Measurements from ENCODE around the gene MINDY1.
A peak's percentile ranks its signal among the peaks of the same experiment; 100 is the strongest.

The MINDY1 gene

DNA sequence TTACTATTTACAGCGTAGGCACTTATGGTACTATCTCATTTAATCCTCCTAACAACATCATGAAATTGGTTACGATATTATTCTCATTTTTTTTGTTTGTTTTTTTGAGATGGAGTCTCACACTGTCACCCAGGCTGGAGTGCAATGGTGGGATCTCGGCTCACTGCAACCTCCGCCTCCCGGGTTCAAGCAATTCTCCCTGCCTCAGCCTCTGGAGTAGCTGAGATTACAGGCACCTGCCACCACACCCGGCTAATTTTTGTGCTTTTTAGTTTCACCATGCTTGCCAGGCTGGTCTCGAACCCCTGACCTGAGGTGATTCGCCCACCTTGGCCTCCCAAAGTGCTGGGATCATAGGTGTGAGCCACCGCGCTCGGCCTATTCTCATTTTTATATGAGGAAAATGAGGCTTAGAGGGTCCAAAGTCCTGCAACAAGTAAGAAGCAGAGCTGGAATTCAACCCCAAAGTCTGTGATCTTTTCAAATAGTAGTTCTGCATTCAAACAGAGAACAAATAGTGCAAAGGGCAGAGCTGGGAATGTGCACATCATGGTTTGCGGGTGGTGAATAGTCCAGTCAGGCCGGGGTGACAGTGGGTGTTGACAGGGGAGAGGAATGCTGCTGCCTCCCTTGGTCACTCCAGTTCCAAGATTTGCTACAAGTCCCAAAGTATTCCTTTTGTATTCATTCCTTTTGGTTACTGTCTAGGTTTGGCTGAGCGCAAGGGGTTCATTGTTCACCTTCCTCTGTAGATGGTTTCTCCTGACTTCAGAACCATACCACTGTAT, 6.2 kb upstream of the MINDY1 start:
- DNase-seq, result no peak
- Histone ChIP-seq H3K9me3 (ENCODE audit: control insufficient read depth, low read length) (no peaks in the 10 kb centered on the region), H3K4me1 (ENCODE audit: control insufficient read depth, insufficient read depth, low read length, poor library complexity, severe bottlenecking) (peaks cover 11% of the 10 kb centered on the region), H3K27ac (ENCODE audit: insufficient read depth, low read length, poor library complexity, severe bottlenecking) (no peak overlapping the region), H3K27me3 (replicated peaks; ENCODE audit: control insufficient read depth, insufficient read depth, low read length, poor library complexity, severe bottlenecking) (no peaks in the 10 kb centered on the region), H3K36me3 (ENCODE audit: control insufficient read depth, insufficient read depth, low read length) (no peaks in the 10 kb centered on the region), H3K4me3 (ENCODE audit: insufficient read depth, low read depth, low read length, poor library complexity, severe bottlenecking) (no peak overlapping the region)

- no peak for DNase-seq
- no peaks in the 10 kb centered on the region for H3K36me3 ChIP-seq (ENCODE audit: control insufficient read depth, insufficient read depth, low read length)
- no peak overlapping the region for H3K27ac ChIP-seq (ENCODE audit: insufficient read depth, low read length, poor library complexity, severe bottlenecking)
- H3K27me3 ChIP-seq (replicated peaks; ENCODE audit: control insufficient read depth, insufficient read depth, low read length, poor library complexity, severe bottlenecking), result no peaks in the 10 kb centered on the region
- H3K4me3 ChIP-seq (ENCODE audit: insufficient read depth, low read depth, low read length, poor library complexity, severe bottlenecking), result no peak overlapping the region
- peaks cover 25% of the 10 kb centered on the region for H3K4me1 ChIP-seq (ENCODE audit: control insufficient read depth, insufficient read depth, low read length, poor library complexity, severe bottlenecking)
- no peaks in the 10 kb centered on the region for H3K9me3 ChIP-seq (ENCODE audit: control insufficient read depth, low read length)
Observed at GRCh38 chr1:151011154-151011850, 4.6 kb upstream of the MINDY1 start.

DNA sequence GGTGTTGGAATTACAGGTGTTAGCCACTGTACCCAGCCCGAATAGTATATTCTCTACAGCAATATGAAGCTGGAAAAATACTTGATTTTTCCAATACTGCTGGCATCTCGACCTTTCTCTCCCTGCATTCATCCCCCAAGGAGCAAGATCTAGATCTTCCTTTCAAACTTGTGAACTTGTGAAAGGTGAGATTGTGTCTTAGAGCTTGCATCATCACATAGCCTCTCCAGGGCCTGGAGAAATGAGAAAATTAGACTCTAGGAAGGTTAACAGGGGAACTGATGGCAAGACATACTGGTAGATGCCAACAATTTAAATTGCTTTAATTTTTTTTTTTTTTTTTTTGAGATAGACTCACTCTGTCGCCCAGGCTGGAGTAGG, 3.6 kb upstream of the MINDY1 start:
- no peak for DNase-seq
- Histone ChIP-seq H3K4me3 (ENCODE audit: insufficient read depth, low read depth, low read length, poor library complexity, severe bottlenecking) (no peak overlapping the region), H3K9me3 (ENCODE audit: control insufficient read depth, low read length) (no peaks in the 10 kb centered on the region), H3K36me3 (ENCODE audit: control insufficient read depth, insufficient read depth, low read length) (no peaks in the 10 kb centered on the region), H3K27me3 (replicated peaks; ENCODE audit: control insufficient read depth, insufficient read depth, low read length, poor library complexity, severe bottlenecking) (no peaks in the 10 kb centered on the region), H3K27ac (ENCODE audit: insufficient read depth, low read length, poor library complexity, severe bottlenecking) (no peak overlapping the region), H3K4me1 (ENCODE audit: control insufficient read depth, insufficient read depth, low read length, poor library complexity, severe bottlenecking) (peaks cover 25% of the 10 kb centered on the region)

- DNase-seq, result no peak
- Histone ChIP-seq H3K27me3 (replicated peaks; ENCODE audit: control insufficient read depth, insufficient read depth, low read length, poor library complexity, severe bottlenecking) (no peaks in the 10 kb centered on the region), H3K27ac (ENCODE audit: insufficient read depth, low read length, poor library complexity, severe bottlenecking) (no peak overlapping the region), H3K4me1 (ENCODE audit: control insufficient read depth, insufficient read depth, low read length, poor library complexity, severe bottlenecking) (peaks cover 25% of the 10 kb centered on the region), H3K9me3 (ENCODE audit: control insufficient read depth, low read length) (no peaks in the 10 kb centered on the region), H3K36me3 (ENCODE audit: control insufficient read depth, insufficient read depth, low read length) (no peaks in the 10 kb centered on the region), H3K4me3 (ENCODE audit: insufficient read depth, low read depth, low read length, poor library complexity, severe bottlenecking) (no peak overlapping the region)
Observed at GRCh38 chr1:151009674-151010345, 3.1 kb upstream of the MINDY1 start.

DNA sequence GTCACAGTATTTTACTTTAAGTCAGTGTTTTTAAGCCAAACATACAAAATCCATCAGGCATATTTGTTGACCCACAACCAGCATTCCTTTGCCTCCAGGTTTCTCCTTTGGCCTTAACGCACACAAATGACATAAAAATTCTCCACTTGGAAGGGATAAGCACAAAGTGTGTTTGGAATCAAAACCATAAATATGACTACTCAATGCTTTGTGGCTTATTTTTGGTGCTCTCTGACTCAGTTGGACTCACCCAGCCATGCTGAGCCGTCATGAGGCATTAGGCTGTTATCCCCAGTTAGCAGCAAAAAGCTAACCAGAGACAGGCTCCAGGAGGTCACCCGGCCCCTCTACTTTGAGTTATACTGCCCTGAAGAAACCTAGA, 2.5 kb upstream of the MINDY1 start:
- H3K9me3 ChIP-seq (ENCODE audit: control insufficient read depth, low read length), result no peaks in the 10 kb centered on the region
- H3K27me3 ChIP-seq (replicated peaks; ENCODE audit: control insufficient read depth, insufficient read depth, low read length, poor library complexity, severe bottlenecking), result no peaks in the 10 kb centered on the region
- H3K36me3 ChIP-seq (ENCODE audit: control insufficient read depth, insufficient read depth, low read length), result no peaks in the 10 kb centered on the region
- no peak for DNase-seq
- H3K4me1 ChIP-seq (ENCODE audit: control insufficient read depth, insufficient read depth, low read length, poor library complexity, severe bottlenecking), result peaks cover 27% of the 10 kb centered on the region
- peak overlapping the region; percentile 80 for H3K4me3 ChIP-seq (ENCODE audit: insufficient read depth, low read depth, low read length, poor library complexity, severe bottlenecking)
- H3K27ac ChIP-seq (ENCODE audit: insufficient read depth, low read length, poor library complexity, severe bottlenecking), result peak overlapping the region; percentile 94

GRCh38 chr1:151008244-151009205, 1.8 kb upstream of the MINDY1 start, which contains the start of gene PRUNE1:
PRUNE1 (plus strand) TSS chr1:151008449; CDS start chr1:151008633, 184 bp downstream.
- Histone ChIP-seq H3K9me3 (ENCODE audit: control insufficient read depth, low read length) (no peaks in the 10 kb centered on the region), H3K4me3 (ENCODE audit: insufficient read depth, low read depth, low read length, poor library complexity, severe bottlenecking) (peak within 1 kb of the TSS; percentile 80), H3K27ac (ENCODE audit: insufficient read depth, low read length, poor library complexity, severe bottlenecking) (peak within 1 kb of the TSS; percentile 94), H3K27me3 (replicated peaks; ENCODE audit: control insufficient read depth, insufficient read depth, low read length, poor library complexity, severe bottlenecking) (no peaks in the 10 kb centered on the region), H3K4me1 (ENCODE audit: control insufficient read depth, insufficient read depth, low read length, poor library complexity, severe bottlenecking) (peaks cover 34% of the 10 kb centered on the region), H3K36me3 (ENCODE audit: control insufficient read depth, insufficient read depth, low read length) (no peaks in the 10 kb centered on the region)
- DNase-seq, result peak; percentile 94 to 96 (median 95)

- H3K27ac ChIP-seq (ENCODE audit: insufficient read depth, low read length, poor library complexity, severe bottlenecking), result peak overlapping the region; percentile 94
- H3K36me3 ChIP-seq (ENCODE audit: control insufficient read depth, insufficient read depth, low read length), result no peaks in the 10 kb centered on the region
- no peaks in the 10 kb centered on the region for H3K27me3 ChIP-seq (replicated peaks; ENCODE audit: control insufficient read depth, insufficient read depth, low read length, poor library complexity, severe bottlenecking)
- DNase-seq, result no peak
- H3K4me3 ChIP-seq (ENCODE audit: insufficient read depth, low read depth, low read length, poor library complexity, severe bottlenecking), result peak overlapping the region; percentile 67
- peaks cover 41% of the 10 kb centered on the region for H3K4me1 ChIP-seq (ENCODE audit: control insufficient read depth, insufficient read depth, low read length, poor library complexity, severe bottlenecking)
- no peaks in the 10 kb centered on the region for H3K9me3 ChIP-seq (ENCODE audit: control insufficient read depth, low read length)
Observed at GRCh38 chr1:151007853-151008243, 1.1 kb upstream of the MINDY1 start.

DNA sequence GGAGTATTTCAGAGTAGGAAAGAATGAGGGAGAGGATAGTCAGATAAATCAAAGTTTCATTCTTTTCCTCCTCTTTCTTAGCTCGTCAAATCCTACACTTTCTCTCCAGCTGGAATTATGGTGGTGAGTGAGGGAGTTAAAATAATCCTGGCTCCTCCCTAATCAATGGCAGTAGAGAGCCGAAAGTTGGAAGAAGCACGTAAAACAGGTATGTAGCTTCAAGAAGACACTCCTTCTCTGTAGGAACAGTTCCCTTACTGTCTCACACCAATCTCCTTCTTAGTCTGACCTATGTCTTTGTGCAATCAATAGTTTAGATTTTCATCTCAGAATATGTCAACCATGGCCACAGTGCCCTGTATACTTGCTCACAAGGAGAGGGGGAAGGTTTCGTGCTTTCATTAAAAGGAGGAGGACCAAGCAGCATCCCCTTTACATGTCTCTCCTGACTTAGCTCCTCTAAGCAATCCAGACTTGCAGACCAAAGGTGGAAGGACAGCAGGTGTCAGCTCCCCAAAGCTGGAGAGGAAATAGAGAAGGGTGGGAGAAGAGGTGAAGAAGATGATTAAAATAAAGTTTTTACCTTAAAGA, 878 bp downstream of the MINDY1 start:
- Histone ChIP-seq H3K4me3 (ENCODE audit: insufficient read depth, low read depth, low read length, poor library complexity, severe bottlenecking) (peak overlapping the region; percentile 67), H3K4me1 (ENCODE audit: control insufficient read depth, insufficient read depth, low read length, poor library complexity, severe bottlenecking) (peaks cover 47% of the 10 kb centered on the region), H3K27ac (ENCODE audit: insufficient read depth, low read length, poor library complexity, severe bottlenecking) (peak overlapping the region; percentile 94), H3K27me3 (replicated peaks; ENCODE audit: control insufficient read depth, insufficient read depth, low read length, poor library complexity, severe bottlenecking) (no peaks in the 10 kb centered on the region), H3K36me3 (ENCODE audit: control insufficient read depth, insufficient read depth, low read length) (peaks cover 9% of the 10 kb centered on the region), H3K9me3 (ENCODE audit: control insufficient read depth, low read length) (no peaks in the 10 kb centered on the region)
- no peak for DNase-seq

DNA sequence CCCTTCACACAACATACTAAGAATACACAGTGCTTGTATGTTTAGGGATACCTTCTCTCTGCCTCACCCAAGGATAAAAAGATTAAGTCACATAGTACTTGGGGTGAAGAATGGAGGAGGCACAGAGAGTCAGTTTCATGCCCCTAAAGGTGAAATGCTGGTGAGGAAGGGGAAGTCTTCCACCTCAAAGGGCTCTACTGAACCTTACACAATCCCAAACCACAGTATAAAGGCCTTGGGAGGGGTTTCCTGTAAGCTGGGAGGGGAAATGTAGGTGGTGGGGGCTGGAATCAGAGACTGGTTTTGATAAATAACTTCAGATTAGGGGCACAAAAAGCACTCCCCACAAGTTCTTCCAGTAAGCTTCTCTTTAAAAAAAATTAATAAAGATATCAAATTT, 3.5 kb downstream of the MINDY1 start:
- Histone ChIP-seq H3K27ac (ENCODE audit: insufficient read depth, low read length, poor library complexity, severe bottlenecking) (peak overlapping the region; percentile 52), H3K4me3 (ENCODE audit: insufficient read depth, low read depth, low read length, poor library complexity, severe bottlenecking) (peak overlapping the region; percentile 27), H3K27me3 (replicated peaks; ENCODE audit: control insufficient read depth, insufficient read depth, low read length, poor library complexity, severe bottlenecking) (no peaks in the 10 kb centered on the region), H3K4me1 (ENCODE audit: control insufficient read depth, insufficient read depth, low read length, poor library complexity, severe bottlenecking) (peaks cover 39% of the 10 kb centered on the region), H3K36me3 (ENCODE audit: control insufficient read depth, insufficient read depth, low read length) (peaks cover 26% of the 10 kb centered on the region), H3K9me3 (ENCODE audit: control insufficient read depth, low read length) (no peaks in the 10 kb centered on the region)
- DNase-seq, result no peak
